Kidney (tissue), 14 donors: ENCODE data around the gene ERICH2. TPM values are rescaled to one million over a fixed set of nuclear protein-coding genes. Genes with fewer than 3 reads are reported as not detected.

Experiments used
- DNase-seq, 5 donors: peaks; one replicate each; pipeline ENCODE4 v3.0.0-alpha.2; 2013 to 2020
- FAIRE-seq: peaks from 2 replicates; lab custom pipeline; 2012; peaks lifted over from hg19 to GRCh38; lab: Jason Lieb, UNC
- H3K27ac ChIP-seq, 2 donors: one replicate each; pipeline ENCODE4 v1.7.0; 2013; ENCODE audit warnings: low read depth in 2 of 2, low read length in 2 of 2, inconsistent platforms in 1 of 2
- H3K27me3 ChIP-seq: one replicate; pipeline ENCODE4 v1.7.1; 2013; ENCODE audit warnings: low read length, inconsistent platforms; ENCODE audit not compliant: control insufficient read depth, insufficient read depth
- H3K36me3 ChIP-seq, 3 donors: one replicate each; pipeline versions ENCODE4 v1.7.0 to v1.7.1; 2013; ENCODE audit warnings: low read length in 3 of 3, control low read depth in 1 of 3, inconsistent platforms in 1 of 3; ENCODE audit not compliant: insufficient read depth in 3 of 3, control insufficient read depth in 2 of 3
- H3K4me1 ChIP-seq, 3 donors: one replicate each; pipeline versions ENCODE4 v1.7.0 to v1.7.1; 2013; ENCODE audit warnings: low read length in 3 of 3, inconsistent platforms in 1 of 3, low read depth in 1 of 3; ENCODE audit not compliant: control insufficient read depth in 2 of 3, insufficient read depth in 2 of 3
- H3K4me3 ChIP-seq, 3 donors: one replicate each; pipeline versions ENCODE4 v1.7.0 to v1.8.1; 2013; ENCODE audit warnings: low read length in 3 of 3, control low read depth in 1 of 3, inconsistent platforms in 1 of 3
- H3K9ac ChIP-seq, 3 donors: one replicate each; pipeline versions ENCODE4 v1.7.0 to v1.7.1; 2013; ENCODE audit warnings: low read length in 3 of 3, control low read depth in 1 of 3, inconsistent platforms in 1 of 3
- H3K9me3 ChIP-seq, 3 donors: one replicate each; pipeline versions ENCODE4 v1.7.0 to v1.7.1; 2013; ENCODE audit warnings: low read length in 3 of 3, control low read depth in 1 of 3, inconsistent platforms in 1 of 3; ENCODE audit not compliant: control insufficient read depth in 2 of 3, insufficient read depth in 1 of 3
- CTCF ChIP-seq: IDR thresholded peaks from 3 replicates; pipeline ENCODE4 v1.5.1; 2012; ENCODE audit warnings: mild to moderate bottlenecking, moderate library complexity, borderline replicate concordance; ENCODE audit not compliant: insufficient read depth; ENCODE audit errors: extremely low read depth
- intact Hi-C: fragments of 100-400 bp; cut with DNase I; formaldehyde crosslinking; loops from one replicate; pipeline ENCODE4 v1.11.1; 2022
- polyA plus RNA-seq: library from polyadenylated mRNA; stranded (reverse); fragments of 350-450 nt; fragmentation: Illumina TruSeq; extraction: RNeasy Lipid Tissue Mini Kit (QIAGEN cat#74804); gene quantifications from one replicate; pipeline ENCODE4 v1.2.3, GENCODE V29; 2014; ENCODE audit warnings: low read depth, low replicate concordance; ENCODE audit not compliant: insufficient read depth
- total RNA-seq: library from RNA; stranded (reverse); fragmentation: NEBNext Ultra II Directional; extraction: Animal tissue kit (Norgen Biotek cat#: 25700); gene quantifications from one replicate; pipeline ENCODE4 v1.2.1, GENCODE V29; 2021
- donor health status: control.
- donor health status: control.
- donor health status: control.
- donor health status: control.
- donor health status: control.
- donor health status: DM: yes; HTN: yes; CAD: no.
- donor health status: Normal renal cell carcinoma (clear cell type).

Gene ERICH2
- total and polyA plus RNA-seq, 2 donors from 2014 or later = 0.91 to 4.0 TPM

GRCh38 chr2:170819680-170820664 is 49.8 kb downstream of the ERICH2 start:
- H3K27ac ChIP-seq = no peak overlapping the region
- H3K4me1 ChIP-seq = peaks cover 3 to 26% (median 6%) of the 10 kb centered on the region in 3 donors
- H3K4me3 ChIP-seq = peak overlapping the region in 1 of 3 donors; percentile 46
- DNase-seq (peak in 2 of 5 donors; percentile 47 to 67), FAIRE-seq (no peak)
- no peak for TF ChIP-seq CTCF
- no peaks in the 10 kb centered on the region for H3K9me3 ChIP-seq
- intact Hi-C loops = no loop called here
- H3K36me3 ChIP-seq = no peaks in the 10 kb centered on the region
- peaks cover 63% of the 10 kb centered on the region for H3K27me3 ChIP-seq
- H3K9ac ChIP-seq = no peak overlapping the region

DNA sequence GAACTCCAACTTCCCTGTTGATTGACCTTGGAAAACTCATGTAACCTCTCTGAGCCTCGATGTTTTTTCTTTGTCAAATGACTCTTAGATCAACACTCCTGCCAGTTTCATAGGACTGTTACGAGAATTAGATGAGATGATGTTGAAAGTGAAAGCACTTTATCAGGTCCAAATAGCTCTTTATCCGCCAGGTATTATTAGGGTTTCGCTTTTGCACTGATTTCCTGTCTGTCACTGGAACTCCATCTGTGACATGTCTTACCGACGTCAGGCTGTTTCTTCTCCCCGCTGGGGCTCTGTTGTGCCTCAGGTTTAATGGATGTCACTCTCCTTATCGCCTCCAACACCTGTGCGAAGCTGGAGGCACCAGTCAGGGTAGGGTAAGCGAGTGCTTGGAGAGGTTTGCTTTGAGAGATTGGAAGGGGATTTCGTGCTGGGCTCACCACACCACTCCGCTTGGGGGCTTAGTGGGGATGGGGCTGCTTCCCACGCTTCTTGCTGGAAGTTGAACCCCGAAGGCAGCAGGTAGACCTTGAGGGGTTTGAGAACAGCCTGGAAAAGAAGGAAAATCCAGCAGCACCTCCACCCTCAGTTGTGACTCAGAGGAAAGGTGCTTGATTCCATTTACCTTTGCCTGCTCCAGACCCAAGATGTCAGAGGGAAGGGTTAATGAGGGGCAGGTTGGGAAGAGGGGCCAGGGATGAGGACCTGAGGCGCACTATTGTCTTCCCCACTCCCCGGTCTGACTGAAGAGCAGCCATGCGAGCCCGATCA is 50.8 kb downstream of the ERICH2 start:
- no peaks in the 10 kb centered on the region for H3K9me3 ChIP-seq
- no peak overlapping the region for H3K27ac ChIP-seq
- intact Hi-C loops = no loop called here
- DNase-seq = peak in 2 of 5 donors; percentile 33 to 48
- peak overlapping the region in 2 of 3 donors; percentile 43 to 46 for H3K4me3 ChIP-seq
- peaks cover 3 to 26% (median 6%) of the 10 kb centered on the region in 3 donors for H3K4me1 ChIP-seq
- peak overlapping the region in 1 of 3 donors; percentile 5 for H3K9ac ChIP-seq
- TF ChIP-seq CTCF = no peak
- H3K27me3 ChIP-seq = peaks cover 57% of the 10 kb centered on the region
- H3K36me3 ChIP-seq = no peaks in the 10 kb centered on the region
- no peak for FAIRE-seq

DNA sequence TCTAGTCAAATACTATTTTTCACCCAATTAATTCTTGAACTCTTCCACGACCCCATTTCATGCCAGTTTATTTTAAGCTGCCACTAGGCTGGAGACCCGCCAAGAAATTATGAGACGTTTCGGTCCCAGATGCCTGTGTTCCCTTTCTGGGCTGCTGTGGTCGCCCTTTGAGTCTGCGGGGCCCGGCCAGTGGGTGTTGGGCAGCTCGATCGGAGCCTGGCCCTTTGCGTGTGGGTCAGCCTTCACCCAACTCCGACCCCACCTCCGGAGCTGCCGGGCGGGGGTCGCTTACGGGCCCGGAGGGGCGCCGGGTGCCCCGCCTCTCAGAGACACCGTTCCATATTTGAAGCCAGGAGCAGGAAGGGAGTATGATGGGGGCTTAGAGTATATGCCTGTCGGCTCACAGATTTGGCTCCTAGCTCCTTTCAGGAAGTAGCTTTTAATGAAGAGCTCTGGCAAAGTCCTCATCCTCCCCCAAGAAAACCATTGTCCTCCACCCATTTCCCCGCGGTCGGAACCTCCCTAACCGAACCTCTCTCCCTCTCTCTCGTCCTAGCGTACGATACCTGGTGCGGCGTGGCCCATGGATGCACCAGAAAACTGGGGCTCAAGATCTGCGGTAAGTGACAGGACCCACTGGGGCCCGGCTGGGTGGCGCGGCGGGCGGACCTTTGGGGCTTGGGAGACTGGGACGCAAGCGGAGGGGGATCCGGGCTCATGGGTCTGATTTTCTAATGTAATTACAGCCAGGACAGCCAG is 51.5 kb downstream of the ERICH2 start:
- peaks cover 3 to 26% (median 6%) of the 10 kb centered on the region in 3 donors for H3K4me1 ChIP-seq
- intact Hi-C loops = no loop called here
- TF ChIP-seq CTCF = no peak
- FAIRE-seq (no peak), DNase-seq (peak in 2 of 5 donors; percentile 10 to 48)
- H3K27ac ChIP-seq = no peak overlapping the region
- peaks cover 52% of the 10 kb centered on the region for H3K27me3 ChIP-seq
- H3K4me3 ChIP-seq = no peak overlapping the region
- peak overlapping the region in 1 of 3 donors; percentile 5 for H3K9ac ChIP-seq
- H3K36me3 ChIP-seq = no peaks in the 10 kb centered on the region
- no peaks in the 10 kb centered on the region for H3K9me3 ChIP-seq
